ENCODE measurements around the gene C1orf141.

C1orf141 gene

GRCh38 chr1:67043366-67043765 lies 91.4 kb downstream of the C1orf141 start:
- H3K4me1 Mint-ChIP-seq = peaks cover 15% of the 10 kb centered on the region
- no peaks in the 10 kb centered on the region for H3K9me3 Mint-ChIP-seq
- no peak overlapping the region for H3K27ac Mint-ChIP-seq
- H3K4me3 Mint-ChIP-seq = no peak overlapping the region
- no peaks in the 10 kb centered on the region for H3K27me3 Mint-ChIP-seq
- peaks cover 35% of the 10 kb centered on the region for H3K36me3 Mint-ChIP-seq

Data from activated naive CD4-positive, alpha-beta T cell treated with anti-CD3 and anti-CD28 coated beads, Interleukin-2, amount 50 U/mL, for 24 hours (primary cell).